IMR-90 (cell line): Measurements from ENCODE around the gene MKKS.

ENCODE experiments used
- CTCF ChIP-seq: conservative IDR thresholded peaks from 2 replicates; pipeline ENCODE4 v1.5.1; 2012; ENCODE audit warnings: mild to moderate bottlenecking, low read depth, low read length, improper control_type of control experiment
- MXI1 ChIP-seq: IDR thresholded peaks from 2 replicates; pipeline ENCODE4 v1.6.1; 2012; ENCODE audit warnings: low read depth, mild to moderate bottlenecking, low read length, moderate library complexity, borderline replicate concordance
- NFE2L2 ChIP-seq: fragments of 150-350 bp; IDR thresholded peaks from 2 replicates; pipeline ENCODE4 v1.6.1; 2016; ENCODE audit warnings: low read depth, mild to moderate bottlenecking, low read length
- POLR2A ChIP-seq: IDR thresholded peaks from 2 replicates; pipeline ENCODE4 v1.6.1; 2012; ENCODE audit warnings: mild to moderate bottlenecking, low read depth, low read length

GRCh38 chr20:10448270-10449156 is 14.5 kb upstream of the MKKS start:
- TF ChIP-seq CTCF (no peak), POLR2A (no peak), NFE2L2 (peak; percentile 19; the same call in 1 of the 2 replicates), MXI1 (no peak)
